SK-N-MC (cell line): ENCODE measurements around the gene ACAP2.

Source experiments
- EZH2 ChIP-seq: fragments of 200-600 bp; sonication (generic); IDR thresholded peaks from one replicate; pipeline ENCODE4 v1.6.1; 2017; ENCODE audit warnings: antibody characterized with exemption
- POLR2AphosphoS5 ChIP-seq: IDR thresholded peaks from 2 replicates; pipeline ENCODE4 v1.6.1; 2012; ENCODE audit warnings: mild to moderate bottlenecking, low read depth, low read length, borderline replicate concordance

DNA sequence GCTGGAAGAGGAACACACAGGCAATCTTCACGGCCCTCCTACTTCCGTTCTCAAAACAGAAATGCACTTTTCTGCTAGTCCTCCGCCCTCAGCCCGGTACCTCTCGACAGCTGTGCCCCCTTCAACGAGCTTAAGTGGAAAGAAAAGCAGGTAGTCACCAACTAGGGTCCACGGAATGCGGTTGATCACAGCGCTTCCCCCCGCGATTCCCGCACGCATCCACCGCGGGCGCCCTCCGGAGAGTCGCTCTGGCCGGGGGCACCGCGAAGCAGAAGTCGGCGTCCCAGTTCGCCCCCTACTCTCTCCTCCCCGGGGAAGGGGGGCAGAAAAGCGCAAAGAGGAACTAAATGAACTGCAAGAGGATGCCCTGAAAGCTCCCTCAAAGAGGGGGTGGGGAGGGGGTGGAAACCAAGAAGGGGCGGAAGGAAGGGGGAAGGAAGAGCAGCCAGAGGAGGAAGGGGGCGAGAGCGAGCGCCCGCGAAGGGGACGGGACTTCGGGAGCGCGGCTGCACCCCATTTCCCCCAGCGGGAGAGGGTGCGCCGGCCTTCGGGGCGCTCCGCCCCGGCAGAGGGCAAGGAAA lies 738 bp downstream of the ACAP2 start:
- TF ChIP-seq POLR2AphosphoS5 (no peak), EZH2 (no peak)
